Epidermal melanocyte (primary cell): ENCODE data around the gene CORO2B.
"Not testable (repeated sequence)": the region's sequence is repeated elsewhere in the genome, so short reads cannot be mapped to it uniquely, and the experiment has no call there.

ENCODE experiments used
- DNase-seq: peaks from one replicate; pipeline ENCODE4 v3.0.0; 2011; ENCODE audit warnings: low spot score; ENCODE audit not compliant: insufficient read length

The CORO2B gene

GRCh38 chr15:68668926-68669600 lies 90.3 kb downstream of the CORO2B start:
- no peak for DNase-seq

GRCh38 chr15:68672251-68672650 lies 93.5 kb downstream of the CORO2B start:
- no peak for DNase-seq

- DNase-seq: no peak
These were observed 94.0 kb downstream of the CORO2B start for GRCh38 chr15:68672781-68673205.

GRCh38 chr15:68674975-68675374 lies 96.2 kb downstream of the CORO2B start:
- no peak for DNase-seq

- no peak for DNase-seq
These were observed 97.3 kb downstream of the CORO2B start for GRCh38 chr15:68676011-68676605.

- DNase-seq: no peak
These were observed 98.1 kb downstream of the CORO2B start for GRCh38 chr15:68676926-68677325.

- no peak for DNase-seq
These were observed 99.2 kb downstream of the CORO2B start for GRCh38 chr15:68677996-68678395.

- DNase-seq: no peak
These were observed 100.0 kb downstream of the CORO2B start for GRCh38 chr15:68678746-68679145.

GRCh38 chr15:68679161-68679560 lies 100.4 kb downstream of the CORO2B start:
- no peak for DNase-seq

- peak; percentile 57 for DNase-seq
These were observed 101.2 kb downstream of the CORO2B start for GRCh38 chr15:68679961-68680371.

- not testable (repeated sequence) for DNase-seq
These were observed 102.0 kb downstream of the CORO2B start for GRCh38 chr15:68680756-68681155.

- DNase-seq: no peak
These were observed 103.0 kb downstream of the CORO2B start for GRCh38 chr15:68681836-68682235.

- DNase-seq: no peak
These were observed 103.5 kb downstream of the CORO2B start for GRCh38 chr15:68682330-68682729.

GRCh38 chr15:68683026-68683425 lies 104.2 kb downstream of the CORO2B start:
- DNase-seq: no peak

GRCh38 chr15:68683551-68683950 lies 104.8 kb downstream of the CORO2B start:
- no peak for DNase-seq

GRCh38 chr15:68684476-68684875 lies 105.7 kb downstream of the CORO2B start:
- no peak for DNase-seq

- DNase-seq: no peak
These were observed 108.4 kb downstream of the CORO2B start for GRCh38 chr15:68687136-68687735.

- no peak for DNase-seq
These were observed 112.9 kb downstream of the CORO2B start for GRCh38 chr15:68691705-68692104.

GRCh38 chr15:68693071-68693470 lies 114.3 kb downstream of the CORO2B start:
- DNase-seq: no peak

- no peak for DNase-seq
These were observed 115.3 kb downstream of the CORO2B start for GRCh38 chr15:68694111-68694510.

- no peak for DNase-seq
These were observed 116.3 kb downstream of the CORO2B start for GRCh38 chr15:68695061-68695595.
